Upper lobe of right lung (tissue), 1 donor: ENCODE results near the gene TMEM144. TPM values are rescaled to one million over a fixed set of nuclear protein-coding genes. Genes with fewer than 3 reads are reported as not detected.
A peak's percentile ranks its signal among the peaks of the same experiment; 100 is the strongest.

ENCODE experiments used
- ATAC-seq: fragments of 200-7000 bp; cut with Tn5 transposase; one replicate; pipeline ENCODE4 v1.9.1; 2020; ENCODE audit warnings: mild to moderate bottlenecking, moderate library complexity
- DNase-seq: peaks from one replicate; pipeline ENCODE4 v3.0.0-alpha.2; 2020
- H3K27ac ChIP-seq: fragments of 200-600 bp; one replicate; pipeline ENCODE4 v1.8.0; 2022
- H3K27me3 ChIP-seq: fragments of 200-600 bp; one replicate; pipeline ENCODE4 v1.8.0; 2022; ENCODE audit warnings: mild to moderate bottlenecking
- H3K36me3 ChIP-seq: fragments of 200-600 bp; one replicate; pipeline ENCODE4 v1.8.0; 2022
- H3K4me1 ChIP-seq: fragments of 200-600 bp; one replicate; pipeline ENCODE4 v1.8.0; 2022
- H3K4me3 ChIP-seq: fragments of 200-600 bp; one replicate; pipeline ENCODE4 v1.8.0; 2022; ENCODE audit warnings: mild to moderate bottlenecking
- H3K9me3 ChIP-seq: fragments of 200-600 bp; one replicate; pipeline ENCODE4 v1.8.0; 2022
- CTCF ChIP-seq: fragments of 200-600 bp; IDR thresholded peaks from one replicate; pipeline ENCODE4 v1.8.0; 2022; ENCODE audit warnings: antibody characterized with exemption
- intact Hi-C: fragments of 100-400 bp; cut with DNase I; formaldehyde crosslinking; loops from one replicate; pipeline ENCODE4 v1.11.0; 2022
- total RNA-seq: library from RNA; stranded (reverse); fragmentation: NEBNext Ultra II Directional; extraction: Animal tissue kit (Norgen Biotek cat#: 25700); gene quantifications from one replicate; pipeline ENCODE4 v1.2.1, GENCODE V29; 2021
- donor health status: DM: no; HTN: yes; CAD: no; lungs with severe emphysema.

Gene TMEM144
- total RNA-seq, 1 donor from 2014 or later, result 15.5 TPM

GRCh38 chr4:158201876-158202275 is 8.4 kb upstream of the TMEM144 start:
- ATAC-seq (peak; percentile 41), DNase-seq (no peak)
- Histone ChIP-seq H3K27me3 (no peaks in the 10 kb centered on the region), H3K4me1 (no peaks in the 10 kb centered on the region), H3K36me3 (no peaks in the 10 kb centered on the region), H3K4me3 (no peak overlapping the region), H3K9me3 (no peaks in the 10 kb centered on the region), H3K27ac (no peak overlapping the region)
- intact Hi-C loops, result no loop called here
- no peak for TF ChIP-seq CTCF

- intact Hi-C loops, result no loop called here
- ATAC-seq (no peak), DNase-seq (no peak)
- no peak overlapping the region for H3K27ac ChIP-seq
- H3K9me3 ChIP-seq, result no peaks in the 10 kb centered on the region
- no peaks in the 10 kb centered on the region for H3K27me3 ChIP-seq
- TF ChIP-seq CTCF, result no peak
- H3K4me3 ChIP-seq, result no peak overlapping the region
- H3K36me3 ChIP-seq, result no peaks in the 10 kb centered on the region
- no peaks in the 10 kb centered on the region for H3K4me1 ChIP-seq
Observed at GRCh38 chr4:158202481-158202880, 7.8 kb upstream of the TMEM144 start.

GRCh38 chr4:158203436-158203835 is 6.8 kb upstream of the TMEM144 start:
- intact Hi-C loops, result no loop called here
- no peak for TF ChIP-seq CTCF
- no peak for ATAC-seq

GRCh38 chr4:158203929-158204328 is 6.4 kb upstream of the TMEM144 start:
- no peak for ATAC-seq
- no peaks in the 10 kb centered on the region for H3K9me3 ChIP-seq

More at GRCh38 chr4:158203436-158203835, 6.8 kb upstream of the TMEM144 start:
- H3K27me3 ChIP-seq, result no peaks in the 10 kb centered on the region
- no peaks in the 10 kb centered on the region for H3K9me3 ChIP-seq
- H3K4me1 ChIP-seq, result no peaks in the 10 kb centered on the region
- no peak overlapping the region for H3K27ac ChIP-seq
- H3K4me3 ChIP-seq, result no peak overlapping the region
- DNase-seq, result no peak
- no peaks in the 10 kb centered on the region for H3K36me3 ChIP-seq

GRCh38 chr4:158208963-158209640 is 1.2 kb upstream of the TMEM144 start:
- Histone ChIP-seq H3K4me3 (no peak overlapping the region), H3K27ac (peak overlapping the region; percentile 81), H3K27me3 (no peaks in the 10 kb centered on the region), H3K36me3 (no peaks in the 10 kb centered on the region), H3K9me3 (no peaks in the 10 kb centered on the region), H3K4me1 (peaks cover 6% of the 10 kb centered on the region)
- intact Hi-C loops, result no loop called here
- peak; percentile 46 for ATAC-seq
- DNase-seq, result no peak
- no peak for TF ChIP-seq CTCF

More at GRCh38 chr4:158203929-158204328, 6.4 kb upstream of the TMEM144 start:
- Histone ChIP-seq H3K4me1 (no peaks in the 10 kb centered on the region), H3K27ac (no peak overlapping the region), H3K36me3 (no peaks in the 10 kb centered on the region), H3K4me3 (no peak overlapping the region), H3K27me3 (no peaks in the 10 kb centered on the region)
- no peak for TF ChIP-seq CTCF
- no peak for DNase-seq
- intact Hi-C loops, result no loop called here
